ENCODE data around the gene KCTD7.
"Not testable (repeated sequence)": the region's sequence is repeated elsewhere in the genome, so short reads cannot be mapped to it uniquely, and the experiment has no call there.

KCTD7 gene

GRCh38 chr7:66682350-66683093, 53.8 kb downstream of the KCTD7 start:
- DNase-seq (ENCODE audit: low read depth), result no peak

GRCh38 chr7:66683094-66683769, 54.6 kb downstream of the KCTD7 start:
- DNase-seq (ENCODE audit: low read depth), result not testable (repeated sequence)

GRCh38 chr7:66683770-66684123, 55.1 kb downstream of the KCTD7 start:
- no peak for DNase-seq (ENCODE audit: low read depth)

- DNase-seq (ENCODE audit: low read depth), result not testable (repeated sequence)
Observed at GRCh38 chr7:66685663-66686062, 57.0 kb downstream of the KCTD7 start.

- DNase-seq (ENCODE audit: low read depth), result no peak
Observed at GRCh38 chr7:66687186-66687585, 58.5 kb downstream of the KCTD7 start.

- not testable (repeated sequence) for DNase-seq (ENCODE audit: low read depth)
Observed at GRCh38 chr7:66687672-66688071, 59.0 kb downstream of the KCTD7 start.

GRCh38 chr7:66689081-66689480, 60.4 kb downstream of the KCTD7 start:
- no peak for DNase-seq (ENCODE audit: low read depth)

- DNase-seq (ENCODE audit: low read depth), result no peak
Observed at GRCh38 chr7:66693331-66693730, 64.7 kb downstream of the KCTD7 start.

All from activated T-cell treated with anti-CD3 and anti-CD28 coated beads for 24 hours (primary cell).